ENCODE results near the gene USP26.
"Not testable (repeated sequence)": the region's sequence is repeated elsewhere in the genome, so short reads cannot be mapped to it uniquely, and the experiment has no call there.

Gene USP26

GRCh38 chrX:133033010-133033409 lies 63.9 kb downstream of the USP26 start:
- DNase-seq = no peak

GRCh38 chrX:133018229-133018628 lies 78.7 kb downstream of the USP26 start:
- DNase-seq = no peak

- DNase-seq = no peak
Measured at GRCh38 chrX:133007458-133007857, 89.5 kb downstream of the USP26 start.

GRCh38 chrX:133005616-133006015 lies 91.3 kb downstream of the USP26 start:
- DNase-seq = no peak

- DNase-seq = no peak
Measured at GRCh38 chrX:133005042-133005441, 91.9 kb downstream of the USP26 start.

GRCh38 chrX:132999209-132999608 lies 97.7 kb downstream of the USP26 start:
- DNase-seq = no peak

GRCh38 chrX:132990835-132991234 lies 106.1 kb downstream of the USP26 start:
- no peak for DNase-seq

- no peak for DNase-seq
Measured at GRCh38 chrX:132986556-132986955, 110.4 kb downstream of the USP26 start.

GRCh38 chrX:132984058-132984650 lies 112.8 kb downstream of the USP26 start:
- no peak for DNase-seq

- no peak for DNase-seq
Measured at GRCh38 chrX:132983496-132983895, 113.4 kb downstream of the USP26 start.

GRCh38 chrX:132980035-132980434 lies 116.9 kb downstream of the USP26 start:
- DNase-seq = not testable (repeated sequence)

Data from NCI-H2107 (cell line).